HG02610 (cell line): ENCODE results near the gene USP49.
"Not testable (repeated sequence)": the region's sequence is repeated elsewhere in the genome, so short reads cannot be mapped to it uniquely, and the experiment has no call there.

Source experiments
- ATAC-seq: cut with Tn5 transposase; IDR thresholded peaks from one replicate; pipeline ENCODE4 v1.9.1; 2021; ENCODE audit warnings: mild to moderate bottlenecking, moderate library complexity; ENCODE audit not compliant: unreplicated experiment

Gene USP49

GRCh38 chr6:41895300-41896233 lies at the start of gene USP49:
Gene USP49, minus strand, starts transcription at chr6:41895375. Its CDS starts 88,392 bp downstream, at chr6:41806983.
- ATAC-seq, result peak; percentile 82

- ATAC-seq, result no peak
Observed at GRCh38 chr6:41943456-41943855, 48.3 kb upstream of the USP49 start.

GRCh38 chr6:41942882-41943281 lies 47.7 kb upstream of the USP49 start:
- not testable (repeated sequence) for ATAC-seq

GRCh38 chr6:41942067-41942851 lies 47.1 kb upstream of the USP49 start:
- ATAC-seq, result no peak

GRCh38 chr6:41941280-41942066 lies 46.3 kb upstream of the USP49 start, which contains the start of gene CCND3:
Gene CCND3, minus strand, starts transcription at chr6:41941808. Its CDS starts 159 bp downstream, at chr6:41941649.
- ATAC-seq, result peak; percentile 94

GRCh38 chr6:41940759-41941279 lies 45.6 kb upstream of the USP49 start:
- no peak for ATAC-seq

GRCh38 chr6:41939848-41940758 lies 44.9 kb upstream of the USP49 start:
- no peak for ATAC-seq

GRCh38 chr6:41939176-41939847 lies 44.1 kb upstream of the USP49 start:
- no peak for ATAC-seq

GRCh38 chr6:41938590-41939175 lies 43.5 kb upstream of the USP49 start:
- no peak for ATAC-seq

GRCh38 chr6:41937861-41938574 lies 42.8 kb upstream of the USP49 start:
- no peak for ATAC-seq

- no peak for ATAC-seq
Observed at GRCh38 chr6:41937472-41937860, 42.3 kb upstream of the USP49 start.

GRCh38 chr6:41936073-41936837 lies 41.1 kb upstream of the USP49 start:
- ATAC-seq, result peak; percentile 43

GRCh38 chr6:41935685-41936072 lies 40.5 kb upstream of the USP49 start:
- no peak for ATAC-seq

- no peak for ATAC-seq
Observed at GRCh38 chr6:41935193-41935574, 40.0 kb upstream of the USP49 start.

- ATAC-seq, result no peak
Observed at GRCh38 chr6:41934278-41935192, 39.4 kb upstream of the USP49 start.

GRCh38 chr6:41932378-41932777 lies 37.2 kb upstream of the USP49 start:
- ATAC-seq, result no peak
